ENCODE data around the gene UGT2A2. TPM values are rescaled to one million over a fixed set of nuclear protein-coding genes. Genes with fewer than 3 reads are reported as not detected.

UGT2A2 gene
- total and polyA plus RNA-seq, 10 of the 15 experiments (the other 5 are each of a cell fraction or from before 2014, with no cell fraction given) = 0.18 TPM; not detected in 9

- Histone ChIP-seq H3K4me2 (ENCODE audit: control insufficient read depth, insufficient read depth) (no peak overlapping the region), H3K27ac (ENCODE audit: control insufficient read depth, insufficient read depth) (no peak overlapping the region), H3K36me3 (ENCODE audit: control insufficient read depth in 2 of 2, insufficient read depth in 2 of 2, low read length in 1 of 2) (no peaks in the 10 kb centered on the region), H3K9me3 (replicated peaks; ENCODE audit: control insufficient read depth, insufficient read depth, low read length) (no peaks in the 10 kb centered on the region), H2AFZ (ENCODE audit: control insufficient read depth, low read depth, low read length) (no peak overlapping the region), H3K4me3 (no peak overlapping the region), H4K20me1 (ENCODE audit: control insufficient read depth, insufficient read depth) (no peaks in the 10 kb centered on the region), H3K9ac (ENCODE audit: control insufficient read depth, insufficient read depth, low read length) (no peak overlapping the region), H3K79me2 (ENCODE audit: control insufficient read depth, insufficient read depth, low read length) (no peaks in the 10 kb centered on the region), H3K27me3 (replicated peaks in 1 of 2; ENCODE audit: control insufficient read depth in 2 of 2, insufficient read depth in 2 of 2, low read length in 1 of 2) (no peaks in the 10 kb centered on the region), H3K4me1 (ENCODE audit: control insufficient read depth, insufficient read depth, low read length) (no peaks in the 10 kb centered on the region)
- DNase-seq (ENCODE audit: low read depth, low spot score) (no peak), FAIRE-seq (no peak), ATAC-seq (no peak)
- POLR2A ChIA-PET = no interaction called here
- BruUV-seq (replicated peaks) = no TSS peak
- SMC1A ChIA-PET (ENCODE audit: uncharacterized antibody, unreplicated experiment) = no interaction called here
- WGBS (ENCODE audit: insufficient coverage, insufficient replicate concordance, low lambda C conversion rate, missing lambda C conversion rate) = 28% methylated on average over 3 of the region's 3 CpGs
- intact Hi-C loops (cut with micrococcal nuclease; ENCODE audit: unreplicated experiment) = no loop called here
- in situ Hi-C loops (cut with MboI) = no loop called here
- RAD21 ChIA-PET (ENCODE audit: unreplicated experiment) = no interaction called here
- CTCF ChIA-PET = no interaction called here
- TF ChIP-seq SPI1 (IDR thresholded peaks at IDR 0.05; ENCODE audit: borderline replicate concordance, insufficient read depth, low read depth, low read length) = no peak
- TF ChIP-seq MXI1 (IDR thresholded peaks at IDR 0.05; ENCODE audit: low read depth, low read length) = no peak
- no peak for TF ChIP-seq RELA (IDR thresholded peaks at IDR 0.05; ENCODE audit: borderline replicate concordance, partially characterized antibody)
- no peak for TF ChIP-seq BMI1 (IDR thresholded peaks at IDR 0.05; ENCODE audit: borderline replicate concordance)
- TF ChIP-seq ZBTB4 (CRISPR knock-in tag; IDR thresholded peaks at IDR 0.05) = no peak
- TF ChIP-seq SRF (IDR thresholded peaks at IDR 0.05; ENCODE audit: low read depth in 2 of 2, low read length in 2 of 2) = no peak
- TF ChIP-seq, protein P1, sequence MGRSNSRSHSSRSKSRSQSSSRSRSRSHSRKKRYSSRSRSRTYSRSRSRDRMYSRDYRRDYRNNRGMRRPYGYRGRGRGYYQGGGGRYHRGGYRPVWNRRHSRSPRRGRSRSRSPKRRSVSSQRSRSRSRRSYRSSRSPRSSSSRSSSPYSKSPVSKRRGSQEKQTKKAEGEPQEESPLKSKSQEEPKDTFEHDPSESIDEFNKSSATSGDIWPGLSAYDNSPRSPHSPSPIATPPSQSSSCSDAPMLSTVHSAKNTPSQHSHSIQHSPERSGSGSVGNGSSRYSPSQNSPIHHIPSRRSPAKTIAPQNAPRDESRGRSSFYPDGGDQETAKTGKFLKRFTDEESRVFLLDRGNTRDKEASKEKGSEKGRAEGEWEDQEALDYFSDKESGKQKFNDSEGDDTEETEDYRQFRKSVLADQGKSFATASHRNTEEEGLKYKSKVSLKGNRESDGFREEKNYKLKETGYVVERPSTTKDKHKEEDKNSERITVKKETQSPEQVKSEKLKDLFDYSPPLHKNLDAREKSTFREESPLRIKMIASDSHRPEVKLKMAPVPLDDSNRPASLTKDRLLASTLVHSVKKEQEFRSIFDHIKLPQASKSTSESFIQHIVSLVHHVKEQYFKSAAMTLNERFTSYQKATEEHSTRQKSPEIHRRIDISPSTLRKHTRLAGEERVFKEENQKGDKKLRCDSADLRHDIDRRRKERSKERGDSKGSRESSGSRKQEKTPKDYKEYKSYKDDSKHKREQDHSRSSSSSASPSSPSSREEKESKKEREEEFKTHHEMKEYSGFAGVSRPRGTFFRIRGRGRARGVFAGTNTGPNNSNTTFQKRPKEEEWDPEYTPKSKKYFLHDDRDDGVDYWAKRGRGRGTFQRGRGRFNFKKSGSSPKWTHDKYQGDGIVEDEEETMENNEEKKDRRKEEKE (IDR thresholded peaks at IDR 0.05) = no peak
- no peak for TF ChIP-seq YBX1 (IDR thresholded peaks at IDR 0.05)
- TF ChIP-seq BRCA1 (IDR thresholded peaks at IDR 0.05; ENCODE audit: low read depth, low read length) = no peak
- no peak for TF ChIP-seq IRF5 (IDR thresholded peaks at IDR 0.05; ENCODE audit: borderline replicate concordance)
- no peak for TF ChIP-seq CREM (IDR thresholded peaks at IDR 0.05; ENCODE audit: low read depth)
- TF ChIP-seq, protein P2, sequence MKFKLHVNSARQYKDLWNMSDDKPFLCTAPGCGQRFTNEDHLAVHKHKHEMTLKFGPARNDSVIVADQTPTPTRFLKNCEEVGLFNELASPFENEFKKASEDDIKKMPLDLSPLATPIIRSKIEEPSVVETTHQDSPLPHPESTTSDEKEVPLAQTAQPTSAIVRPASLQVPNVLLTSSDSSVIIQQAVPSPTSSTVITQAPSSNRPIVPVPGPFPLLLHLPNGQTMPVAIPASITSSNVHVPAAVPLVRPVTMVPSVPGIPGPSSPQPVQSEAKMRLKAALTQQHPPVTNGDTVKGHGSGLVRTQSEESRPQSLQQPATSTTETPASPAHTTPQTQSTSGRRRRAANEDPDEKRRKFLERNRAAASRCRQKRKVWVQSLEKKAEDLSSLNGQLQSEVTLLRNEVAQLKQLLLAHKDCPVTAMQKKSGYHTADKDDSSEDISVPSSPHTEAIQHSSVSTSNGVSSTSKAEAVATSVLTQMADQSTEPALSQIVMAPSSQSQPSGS (IDR thresholded peaks at IDR 0.05; ENCODE audit: low read length) = no peak
Measured at GRCh38 chr4:69650872-69651271, 11.4 kb upstream of the UGT2A2 start.
